ENCODE measurements around the gene ZSCAN26. TPM values are rescaled to one million over a fixed set of nuclear protein-coding genes. Genes with fewer than 3 reads are reported as not detected.
A peak's percentile ranks its signal among the peaks of the same experiment; 100 is the strongest.

ZSCAN26 gene
- total RNA-seq, 6 experiments from 2014 or later, result 2.7 to 8.1 (median 5.3) TPM

DNA sequence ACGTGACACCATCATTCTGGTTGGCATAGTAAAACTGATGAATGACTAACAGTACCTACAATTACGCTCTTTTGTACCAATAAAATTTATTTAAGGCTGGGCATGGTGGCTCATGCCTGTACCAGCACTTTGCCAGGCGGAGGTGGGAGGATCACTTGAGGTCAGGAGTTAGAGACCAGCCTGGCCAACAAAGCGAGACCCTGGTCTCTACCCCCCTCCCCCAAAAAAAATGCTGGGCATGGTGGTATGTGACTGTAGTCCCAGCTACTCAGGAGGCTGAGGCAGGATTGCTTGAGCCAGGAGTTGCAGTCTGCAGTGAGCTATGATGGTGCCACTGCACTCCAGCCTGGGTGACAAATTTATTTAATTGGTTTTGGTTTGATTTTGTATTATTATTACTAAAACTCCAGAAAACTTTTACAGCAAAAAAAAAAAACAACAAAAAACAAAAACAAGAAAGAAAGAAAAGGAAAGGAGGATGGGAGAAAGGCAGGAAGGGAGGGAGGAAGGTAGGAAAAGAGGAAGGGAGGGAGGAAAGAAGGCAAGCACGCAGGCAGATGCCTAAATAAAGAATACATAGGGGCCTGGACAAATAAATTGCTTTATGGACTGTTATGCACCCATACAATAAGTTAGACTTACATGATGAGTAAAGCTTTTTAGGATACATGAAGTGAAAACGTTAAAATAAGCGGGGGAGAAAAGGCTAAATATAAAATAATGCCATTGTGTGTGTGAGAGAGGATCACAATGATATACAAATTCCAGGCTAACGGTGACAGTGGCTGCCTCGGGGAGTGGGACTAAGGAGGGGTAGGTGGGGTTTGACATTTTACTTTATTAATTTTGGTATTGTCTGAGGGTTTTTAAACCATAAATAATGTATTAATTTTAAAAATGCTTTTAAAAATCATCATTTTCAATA is 42.5 kb upstream of the ZSCAN26 start:
- 44% methylated on average over 9 of the region's 9 CpGs for WGBS (ENCODE audit: insufficient coverage, low coverage, low lambda C conversion rate, missing lambda C conversion rate)
- no peak for DNase-seq
- TF ChIP-seq, protein P1, sequence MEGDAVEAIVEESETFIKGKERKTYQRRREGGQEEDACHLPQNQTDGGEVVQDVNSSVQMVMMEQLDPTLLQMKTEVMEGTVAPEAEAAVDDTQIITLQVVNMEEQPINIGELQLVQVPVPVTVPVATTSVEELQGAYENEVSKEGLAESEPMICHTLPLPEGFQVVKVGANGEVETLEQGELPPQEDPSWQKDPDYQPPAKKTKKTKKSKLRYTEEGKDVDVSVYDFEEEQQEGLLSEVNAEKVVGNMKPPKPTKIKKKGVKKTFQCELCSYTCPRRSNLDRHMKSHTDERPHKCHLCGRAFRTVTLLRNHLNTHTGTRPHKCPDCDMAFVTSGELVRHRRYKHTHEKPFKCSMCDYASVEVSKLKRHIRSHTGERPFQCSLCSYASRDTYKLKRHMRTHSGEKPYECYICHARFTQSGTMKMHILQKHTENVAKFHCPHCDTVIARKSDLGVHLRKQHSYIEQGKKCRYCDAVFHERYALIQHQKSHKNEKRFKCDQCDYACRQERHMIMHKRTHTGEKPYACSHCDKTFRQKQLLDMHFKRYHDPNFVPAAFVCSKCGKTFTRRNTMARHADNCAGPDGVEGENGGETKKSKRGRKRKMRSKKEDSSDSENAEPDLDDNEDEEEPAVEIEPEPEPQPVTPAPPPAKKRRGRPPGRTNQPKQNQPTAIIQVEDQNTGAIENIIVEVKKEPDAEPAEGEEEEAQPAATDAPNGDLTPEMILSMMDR (IDR thresholded peaks at IDR 0.05), result no peak
- peaks cover 0 to 8% (median 3%) of the 10 kb centered on the region in 4 donors for H3K4me1 ChIP-seq
- no peaks in the 10 kb centered on the region for H3K9me3 ChIP-seq
- intact Hi-C loops (cut with DNase I), result no loop called here
- peaks cover 0 to 18% (median 8%) of the 10 kb centered on the region in 4 donors for H3K36me3 ChIP-seq
- peak overlapping the region; percentile 69 to 84 (median 76) for H3K4me3 ChIP-seq
- no peak for ATAC-seq
- H3K27ac ChIP-seq, result no peak overlapping the region
- H3K27me3 ChIP-seq, result no peaks in the 10 kb centered on the region

DNA sequence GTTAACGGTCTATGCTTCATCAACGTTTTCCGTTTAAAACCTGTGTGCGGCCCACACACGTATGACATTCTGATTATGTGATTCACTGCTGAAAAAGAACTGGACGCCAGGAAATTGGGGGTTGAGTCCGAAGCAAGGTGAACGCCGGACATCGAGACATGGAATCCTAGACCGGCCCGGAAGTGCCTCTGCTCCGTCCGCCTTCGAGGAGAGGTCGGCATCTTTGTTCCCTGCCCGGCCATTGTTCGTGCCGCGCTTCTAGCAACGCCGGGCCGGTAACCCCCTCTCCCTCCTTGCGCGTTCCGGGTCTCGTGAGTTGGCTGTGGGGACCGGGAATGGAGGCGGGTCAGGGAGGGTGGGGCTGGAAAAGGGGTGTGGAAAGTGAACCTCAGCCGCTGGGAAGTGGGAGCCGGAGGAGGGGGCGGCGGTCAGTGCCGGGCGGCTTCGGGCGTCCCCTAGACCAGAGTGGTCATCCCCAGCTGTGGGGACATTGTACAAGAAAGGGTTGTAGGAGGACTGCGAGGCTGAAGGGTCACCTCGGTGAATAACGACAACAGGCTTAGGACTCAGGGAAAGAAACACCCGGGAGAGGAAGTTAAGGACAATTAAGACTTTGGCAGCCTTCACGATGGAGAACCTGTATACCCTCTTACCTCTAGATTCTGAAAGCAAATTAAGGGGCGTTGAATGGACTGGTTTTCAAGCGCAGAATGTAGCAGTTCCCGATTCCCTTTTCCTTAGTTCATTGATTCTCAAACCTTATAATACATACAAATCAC is 41.7 kb upstream of the ZSCAN26 start, which contains the start of gene ZSCAN9:
Gene ZSCAN9 (plus strand): TSS at position 220 of the 779 bp plus-strand sequence. CDS start 1,810 bp downstream, outside the sequence.
- Histone ChIP-seq H3K4me1 (peaks cover 0 to 8% (median 3%) of the 10 kb centered on the region in 4 donors), H3K9me3 (no peaks in the 10 kb centered on the region), H3K36me3 (peaks cover 0 to 18% (median 8%) of the 10 kb centered on the region in 4 donors), H3K27me3 (no peaks in the 10 kb centered on the region), H3K4me3 (peak within 1 kb of the TSS; percentile 69 to 84 (median 76)), H3K27ac (peak within 1 kb of the TSS in 1 of 3 donors; percentile 13)
- TF ChIP-seq, protein P1 (IDR thresholded peaks at IDR 0.05), result no peak
- peak; percentile 41 for TF ChIP-seq POLR2A (IDR thresholded peaks at IDR 0.05)
- peak; percentile 79 to 83 (median 83) for DNase-seq
- intact Hi-C loops (cut with DNase I), result no loop called here
- 0% methylated on average over 34 of the region's 45 CpGs for WGBS (ENCODE audit: insufficient coverage, low coverage, low lambda C conversion rate, missing lambda C conversion rate)
- ATAC-seq, result peak; percentile 93 to 97 (median 96)

DNA sequence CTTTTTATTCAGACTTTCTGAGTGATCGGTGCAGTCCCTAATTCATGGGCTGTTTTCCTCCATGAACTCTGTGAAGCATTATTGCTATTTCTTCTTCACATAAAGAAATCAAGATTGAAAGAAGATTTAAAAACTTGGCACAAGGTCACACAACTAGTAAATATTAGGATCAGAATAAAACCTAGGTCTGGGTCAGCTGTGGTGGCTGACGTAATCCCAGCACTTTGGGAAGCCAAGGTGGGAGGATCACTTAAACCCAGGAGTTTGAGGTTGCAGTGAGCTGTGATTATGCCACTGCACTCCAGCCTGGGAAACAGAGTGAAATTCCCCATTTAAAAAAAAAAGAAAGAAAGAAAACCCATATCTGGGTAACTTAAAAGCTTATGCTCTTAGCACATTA is 40.5 kb upstream of the ZSCAN26 start:
- H3K4me1 ChIP-seq, result peaks cover 0 to 8% (median 3%) of the 10 kb centered on the region in 4 donors
- H3K36me3 ChIP-seq, result peaks cover 0 to 23% (median 8%) of the 10 kb centered on the region in 4 donors
- intact Hi-C loops (cut with DNase I), result no loop called here
- no peak overlapping the region for H3K4me3 ChIP-seq
- 91% methylated on average over 2 of the region's 2 CpGs for WGBS (ENCODE audit: insufficient coverage, low coverage, low lambda C conversion rate, missing lambda C conversion rate)
- no peaks in the 10 kb centered on the region for H3K27me3 ChIP-seq
- H3K9me3 ChIP-seq, result no peaks in the 10 kb centered on the region
- no peak overlapping the region for H3K27ac ChIP-seq
- no peak for TF ChIP-seq POLR2A (IDR thresholded peaks at IDR 0.05)
- TF ChIP-seq, protein P1 (IDR thresholded peaks at IDR 0.05), result no peak
- ATAC-seq (no peak), DNase-seq (no peak)

DNA sequence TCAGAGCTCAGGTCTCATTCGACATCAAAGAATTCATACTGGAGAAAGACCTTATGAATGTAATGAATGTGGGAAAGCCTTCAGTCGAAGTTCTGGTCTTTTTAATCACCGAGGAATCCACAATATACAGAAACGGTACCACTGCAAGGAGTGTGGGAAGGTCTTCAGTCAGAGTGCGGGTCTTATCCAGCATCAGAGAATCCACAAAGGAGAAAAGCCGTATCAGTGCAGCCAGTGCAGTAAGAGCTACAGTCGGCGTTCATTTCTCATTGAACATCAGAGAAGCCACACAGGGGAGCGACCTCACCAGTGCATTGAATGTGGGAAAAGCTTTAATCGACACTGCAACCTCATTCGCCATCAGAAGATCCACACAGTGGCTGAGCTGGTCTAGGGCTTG is 34.2 kb upstream of the ZSCAN26 start:
- Histone ChIP-seq H3K27ac (no peak overlapping the region), H3K9me3 (no peaks in the 10 kb centered on the region), H3K4me3 (no peak overlapping the region), H3K27me3 (no peaks in the 10 kb centered on the region), H3K36me3 (peaks cover 0 to 17% (median 7%) of the 10 kb centered on the region in 4 donors), H3K4me1 (no peaks in the 10 kb centered on the region)
- ATAC-seq, result no peak
- 88% methylated on average over 5 of the region's 11 CpGs for WGBS (ENCODE audit: insufficient coverage, low coverage, low lambda C conversion rate, missing lambda C conversion rate)
- TF ChIP-seq POLR2A (IDR thresholded peaks at IDR 0.05), result no peak
- TF ChIP-seq, protein P1 (IDR thresholded peaks at IDR 0.05), result no peak
- no peak for DNase-seq
- intact Hi-C loops (cut with DNase I), result no loop called here

Data from right lobe of liver (tissue), 6 donors.